Neural cell (in vitro differentiated cells): ENCODE results near the gene EDRF1. TPM values are rescaled to one million over a fixed set of nuclear protein-coding genes. Genes with fewer than 3 reads are reported as not detected.

Experiments
- H2AFZ ChIP-seq: fragments of 200-600, 300-800 bp; sonication (generic), shearing (Covaris generic); 2 replicates; pipeline ENCODE4 v1.6.0; 2014; ENCODE audit warnings: low read depth, mild to moderate bottlenecking, antibody characterized with exemption, low read length, moderate library complexity
- H3F3A ChIP-seq: fragments of 200-600 bp; shearing (Covaris generic); 2 replicates; pipeline ENCODE4 v1.6.1; 2016; ENCODE audit warnings: mild to moderate bottlenecking, moderate library complexity, mixed read lengths, antibody characterized with exemption, low read length; ENCODE audit not compliant: insufficient read depth, poor library complexity, severe bottlenecking
- H3K27ac ChIP-seq: fragments of 200-600, 300-800 bp; sonication (generic), shearing (Covaris generic); 2 replicates; pipeline ENCODE4 v1.5.1; 2014; ENCODE audit warnings: mild to moderate bottlenecking, low read length, moderate library complexity
- H3K27me3 ChIP-seq: fragments of 300-800, 200-600 bp; sonication (generic), shearing (Covaris generic); 2 replicates; pipeline ENCODE4 v1.6.0; 2014; ENCODE audit warnings: mild to moderate bottlenecking, low read depth, low read length, moderate library complexity; ENCODE audit not compliant: insufficient read depth
- H3K36me3 ChIP-seq: fragments of 300-800, 200-600 bp; sonication (generic), shearing (Covaris generic); 2 replicates; pipeline ENCODE4 v1.5.1; 2014; ENCODE audit warnings: mild to moderate bottlenecking, antibody characterized with exemption, low read length, moderate library complexity; ENCODE audit not compliant: insufficient read depth
- H3K4me2 ChIP-seq: fragments of 300-800, 200-600 bp; sonication (generic), shearing (Covaris generic); 2 replicates; pipeline ENCODE4 v1.6.0; 2014; ENCODE audit warnings: mild to moderate bottlenecking, low read length
- H3K4me3 ChIP-seq: fragments of 300-800, 200-600 bp; sonication (generic), shearing (Covaris generic); 2 replicates; pipeline ENCODE4 v1.5.1; 2014; ENCODE audit warnings: mild to moderate bottlenecking, low read length, moderate library complexity
- H3K79me2 ChIP-seq: fragments of 200-600 bp; shearing (Covaris generic); replicated peaks from 2 replicates; pipeline ENCODE4 v1.6.0; 2014; ENCODE audit warnings: mild to moderate bottlenecking, low read length, moderate library complexity; ENCODE audit not compliant: insufficient read depth
- H3K9ac ChIP-seq: fragments of 300-800, 200-600 bp; sonication (generic), shearing (Covaris generic); 2 replicates; pipeline ENCODE4 v1.6.1; 2016; ENCODE audit warnings: mild to moderate bottlenecking, low read length, mixed read lengths
- H3K9me2 ChIP-seq: fragments of 200-600 bp; shearing (Covaris generic); 2 replicates; pipeline ENCODE4 v1.6.1; 2016; ENCODE audit warnings: mild to moderate bottlenecking, low read length, mixed read lengths; ENCODE audit not compliant: insufficient read depth
- H3K9me3 ChIP-seq: fragments of 200-600, 300-800 bp; sonication (generic), shearing (Covaris generic); 2 replicates; pipeline ENCODE4 v1.6.1; 2016; ENCODE audit warnings: mild to moderate bottlenecking, mixed run types, low read length, moderate library complexity, mixed read lengths
- H4K20me1 ChIP-seq: fragments of 200-600 bp; shearing (Covaris generic); 2 replicates; pipeline ENCODE4 v1.6.1; 2016; ENCODE audit warnings: mild to moderate bottlenecking, mixed run types; ENCODE audit not compliant: insufficient read depth
- EP300 ChIP-seq: fragments of 450-650 bp; conservative IDR thresholded peaks from 2 replicates; pipeline ENCODE4 v1.6.1; 2014; ENCODE audit warnings: antibody characterized with exemption, mild to moderate bottlenecking, moderate library complexity; ENCODE audit not compliant: poor library complexity, severe bottlenecking
- EZH2 ChIP-seq: fragments of 200-600, 300-800 bp; shearing (Covaris generic), sonication (generic); IDR thresholded peaks from 2 replicates; pipeline ENCODE4 v1.6.1; 2014; ENCODE audit warnings: antibody characterized with exemption, low read length, borderline replicate concordance, mild to moderate bottlenecking; ENCODE audit not compliant: insufficient read depth, poor library complexity, severe bottlenecking
- MXI1 ChIP-seq: fragments of 450-650 bp; conservative IDR thresholded peaks from 2 replicates; pipeline ENCODE4 v1.6.1; 2014; ENCODE audit warnings: antibody characterized with exemption, mild to moderate bottlenecking; ENCODE audit not compliant: poor library complexity, severe bottlenecking
- POLR2AphosphoS5 ChIP-seq: IDR thresholded peaks from 2 replicates; pipeline ENCODE4 v1.6.1; 2012
- RAD21 ChIP-seq: fragments of 450-650 bp; conservative IDR thresholded peaks from 2 replicates; pipeline ENCODE4 v1.6.1; 2014; ENCODE audit warnings: antibody characterized with exemption, mild to moderate bottlenecking, moderate library complexity
- SMC3 ChIP-seq: fragments of 450-650 bp; conservative IDR thresholded peaks from 2 replicates; pipeline ENCODE4 v1.6.1; 2014; ENCODE audit warnings: antibody characterized with exemption, mild to moderate bottlenecking, moderate library complexity; ENCODE audit not compliant: poor library complexity
- TAF1 ChIP-seq: IDR thresholded peaks from 2 replicates; pipeline ENCODE4 v1.6.1; 2012; ENCODE audit warnings: low read depth
- polyA plus RNA-seq: library from polyadenylated mRNA; depleted of rRNA; stranded (reverse); fragments of >200 nt; gene quantifications from 2 replicates; pipeline ENCODE4 v1.2.3, GENCODE V29; 2014
- TF ChIP-seq, protein P1 (sequence below): IDR thresholded peaks from 2 replicates; pipeline ENCODE4 v1.6.1; 2012; ENCODE audit warnings: borderline replicate concordance
- TF ChIP-seq, protein P2 (sequence below): fragments of 450-650 bp; IDR thresholded peaks from 2 replicates; pipeline ENCODE4 v1.5.1; 2014; ENCODE audit warnings: antibody characterized with exemption, mild to moderate bottlenecking, moderate library complexity; ENCODE audit not compliant: poor library complexity, severe bottlenecking

EDRF1 gene
- polyA plus RNA-seq, 1 donor from 2014 or later = 54.1 TPM

DNA sequence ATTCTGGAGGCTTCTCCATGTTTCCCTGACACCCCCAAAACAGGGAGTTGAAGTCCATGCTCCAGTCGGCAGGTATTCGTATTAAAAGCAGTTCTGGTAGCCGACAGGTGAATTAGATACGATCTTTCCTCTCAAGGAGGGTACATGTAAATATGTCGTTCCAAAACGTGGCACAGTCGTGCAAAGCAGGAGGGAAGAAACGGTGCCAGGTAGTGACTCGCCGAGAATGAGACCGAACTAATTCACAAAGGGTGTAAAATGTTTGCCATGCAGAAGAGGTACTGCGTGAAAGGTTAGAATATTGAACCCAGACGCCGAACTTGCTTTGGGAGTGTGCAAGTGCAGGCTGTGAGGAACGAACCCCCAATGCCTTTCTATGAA is 483 bp downstream of the EDRF1 start:
- H3K9ac ChIP-seq = peak overlapping the region; percentile 88
- H3K9me2 ChIP-seq = no peaks in the 10 kb centered on the region
- peak overlapping the region; percentile 86 for H3K27ac ChIP-seq
- no peaks in the 10 kb centered on the region for H3K9me3 ChIP-seq
- H3K4me2 ChIP-seq = peak overlapping the region; percentile 91
- no peaks in the 10 kb centered on the region for H4K20me1 ChIP-seq
- H3K79me2 ChIP-seq = peaks cover 24% of the 10 kb centered on the region
- H3K4me3 ChIP-seq = peak overlapping the region; percentile 99
- no peaks in the 10 kb centered on the region for H3K36me3 ChIP-seq
- no peaks in the 10 kb centered on the region for H3F3A ChIP-seq
- TF ChIP-seq RAD21 (peak; percentile 46), SMC3 (peak; percentile 31), TAF1 (no peak)
- TF ChIP-seq, protein P1, sequence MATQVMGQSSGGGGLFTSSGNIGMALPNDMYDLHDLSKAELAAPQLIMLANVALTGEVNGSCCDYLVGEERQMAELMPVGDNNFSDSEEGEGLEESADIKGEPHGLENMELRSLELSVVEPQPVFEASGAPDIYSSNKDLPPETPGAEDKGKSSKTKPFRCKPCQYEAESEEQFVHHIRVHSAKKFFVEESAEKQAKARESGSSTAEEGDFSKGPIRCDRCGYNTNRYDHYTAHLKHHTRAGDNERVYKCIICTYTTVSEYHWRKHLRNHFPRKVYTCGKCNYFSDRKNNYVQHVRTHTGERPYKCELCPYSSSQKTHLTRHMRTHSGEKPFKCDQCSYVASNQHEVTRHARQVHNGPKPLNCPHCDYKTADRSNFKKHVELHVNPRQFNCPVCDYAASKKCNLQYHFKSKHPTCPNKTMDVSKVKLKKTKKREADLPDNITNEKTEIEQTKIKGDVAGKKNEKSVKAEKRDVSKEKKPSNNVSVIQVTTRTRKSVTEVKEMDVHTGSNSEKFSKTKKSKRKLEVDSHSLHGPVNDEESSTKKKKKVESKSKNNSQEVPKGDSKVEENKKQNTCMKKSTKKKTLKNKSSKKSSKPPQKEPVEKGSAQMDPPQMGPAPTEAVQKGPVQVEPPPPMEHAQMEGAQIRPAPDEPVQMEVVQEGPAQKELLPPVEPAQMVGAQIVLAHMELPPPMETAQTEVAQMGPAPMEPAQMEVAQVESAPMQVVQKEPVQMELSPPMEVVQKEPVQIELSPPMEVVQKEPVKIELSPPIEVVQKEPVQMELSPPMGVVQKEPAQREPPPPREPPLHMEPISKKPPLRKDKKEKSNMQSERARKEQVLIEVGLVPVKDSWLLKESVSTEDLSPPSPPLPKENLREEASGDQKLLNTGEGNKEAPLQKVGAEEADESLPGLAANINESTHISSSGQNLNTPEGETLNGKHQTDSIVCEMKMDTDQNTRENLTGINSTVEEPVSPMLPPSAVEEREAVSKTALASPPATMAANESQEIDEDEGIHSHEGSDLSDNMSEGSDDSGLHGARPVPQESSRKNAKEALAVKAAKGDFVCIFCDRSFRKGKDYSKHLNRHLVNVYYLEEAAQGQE = no peak
- no peaks in the 10 kb centered on the region for H3K27me3 ChIP-seq
- H2AFZ ChIP-seq = peak overlapping the region; percentile 78

DNA sequence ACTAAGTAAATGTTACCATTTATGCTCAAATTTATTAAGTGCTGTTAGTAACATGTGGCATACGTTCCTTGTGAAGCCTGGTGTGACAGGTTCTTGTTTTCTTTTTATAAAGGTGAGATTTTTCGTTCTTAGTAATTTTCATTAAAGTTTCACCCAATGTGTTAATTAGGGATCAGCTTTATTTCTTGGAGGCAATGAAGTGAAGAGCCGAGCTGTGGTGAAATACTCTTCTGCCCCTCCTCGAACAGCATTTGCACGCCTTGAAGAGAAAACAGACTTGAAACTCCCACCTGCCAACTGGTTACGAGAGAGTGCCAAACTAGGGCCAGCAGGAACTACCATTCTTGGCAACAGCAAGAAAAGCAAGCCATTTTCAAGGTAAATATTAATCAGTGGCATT is 1.5 kb downstream of the EDRF1 start:
- Histone ChIP-seq H2AFZ (no peak overlapping the region), H3K27ac (no peak overlapping the region), H3K79me2 (peaks cover 24% of the 10 kb centered on the region), H3K9me3 (no peaks in the 10 kb centered on the region), H3K9me2 (no peaks in the 10 kb centered on the region), H3K27me3 (no peaks in the 10 kb centered on the region), H3K4me2 (peak overlapping the region; percentile 91), H3F3A (no peaks in the 10 kb centered on the region), H3K9ac (no peak overlapping the region), H3K36me3 (peaks cover 3% of the 10 kb centered on the region), H4K20me1 (no peaks in the 10 kb centered on the region), H3K4me3 (peak overlapping the region; percentile 99)
- no peak for TF ChIP-seq MXI1
- TF ChIP-seq SMC3 = no peak
- TF ChIP-seq, protein P1 = no peak
- TF ChIP-seq EZH2 = no peak

DNA sequence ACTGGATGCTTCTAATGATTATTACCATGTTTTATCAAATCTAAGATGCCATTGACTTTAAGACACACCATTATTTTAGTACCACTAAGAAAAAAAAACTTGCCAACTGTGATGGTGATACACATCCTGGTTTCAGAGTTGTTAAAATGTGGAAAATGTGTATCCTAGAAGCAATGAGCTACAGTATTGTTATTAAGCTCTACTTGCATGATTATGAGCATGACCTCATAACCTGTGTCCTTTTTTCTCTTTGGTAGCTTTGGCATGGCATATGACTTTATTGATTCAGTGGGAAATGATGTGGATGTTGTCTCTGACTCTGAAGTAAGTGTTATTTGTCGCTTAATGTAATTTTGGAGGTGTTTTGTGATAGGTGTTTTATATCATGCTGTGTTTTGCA is 3.3 kb downstream of the EDRF1 start:
- H3K36me3 ChIP-seq = peaks cover 3% of the 10 kb centered on the region
- H2AFZ ChIP-seq = no peak overlapping the region
- no peak overlapping the region for H3K9ac ChIP-seq
- H3K79me2 ChIP-seq = peaks cover 24% of the 10 kb centered on the region
- H3K9me3 ChIP-seq = no peaks in the 10 kb centered on the region
- H3K4me2 ChIP-seq = no peak overlapping the region
- H4K20me1 ChIP-seq = no peaks in the 10 kb centered on the region
- H3K27ac ChIP-seq = no peak overlapping the region
- no peaks in the 10 kb centered on the region for H3F3A ChIP-seq
- H3K27me3 ChIP-seq = no peaks in the 10 kb centered on the region
- no peak overlapping the region for H3K4me3 ChIP-seq
- TF ChIP-seq EZH2 = no peak
- TF ChIP-seq, protein P2, sequence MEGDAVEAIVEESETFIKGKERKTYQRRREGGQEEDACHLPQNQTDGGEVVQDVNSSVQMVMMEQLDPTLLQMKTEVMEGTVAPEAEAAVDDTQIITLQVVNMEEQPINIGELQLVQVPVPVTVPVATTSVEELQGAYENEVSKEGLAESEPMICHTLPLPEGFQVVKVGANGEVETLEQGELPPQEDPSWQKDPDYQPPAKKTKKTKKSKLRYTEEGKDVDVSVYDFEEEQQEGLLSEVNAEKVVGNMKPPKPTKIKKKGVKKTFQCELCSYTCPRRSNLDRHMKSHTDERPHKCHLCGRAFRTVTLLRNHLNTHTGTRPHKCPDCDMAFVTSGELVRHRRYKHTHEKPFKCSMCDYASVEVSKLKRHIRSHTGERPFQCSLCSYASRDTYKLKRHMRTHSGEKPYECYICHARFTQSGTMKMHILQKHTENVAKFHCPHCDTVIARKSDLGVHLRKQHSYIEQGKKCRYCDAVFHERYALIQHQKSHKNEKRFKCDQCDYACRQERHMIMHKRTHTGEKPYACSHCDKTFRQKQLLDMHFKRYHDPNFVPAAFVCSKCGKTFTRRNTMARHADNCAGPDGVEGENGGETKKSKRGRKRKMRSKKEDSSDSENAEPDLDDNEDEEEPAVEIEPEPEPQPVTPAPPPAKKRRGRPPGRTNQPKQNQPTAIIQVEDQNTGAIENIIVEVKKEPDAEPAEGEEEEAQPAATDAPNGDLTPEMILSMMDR = no peak
- no peak for TF ChIP-seq TAF1
- TF ChIP-seq RAD21 = no peak
- TF ChIP-seq SMC3 = no peak
- TF ChIP-seq POLR2AphosphoS5 = no peak
- no peak for TF ChIP-seq EP300
- TF ChIP-seq, protein P1 = no peak
- no peak for TF ChIP-seq MXI1
- H3K9me2 ChIP-seq = no peaks in the 10 kb centered on the region
